ENCODE measurements around the gene PGF.

GRCh38 chr14:74956280-74957072 lies 1.1 kb upstream of the PGF start:
- TF ChIP-seq CTCF (IDR thresholded peaks at IDR 0.05; ENCODE audit: low read depth, low read length, missing input control) (no peak), RAD21 (IDR thresholded peaks at IDR 0.05) (no peak)

Data from liver (tissue), 3 donors.